ENCODE measurements around the gene TRAPPC3.

The TRAPPC3 gene

DNA sequence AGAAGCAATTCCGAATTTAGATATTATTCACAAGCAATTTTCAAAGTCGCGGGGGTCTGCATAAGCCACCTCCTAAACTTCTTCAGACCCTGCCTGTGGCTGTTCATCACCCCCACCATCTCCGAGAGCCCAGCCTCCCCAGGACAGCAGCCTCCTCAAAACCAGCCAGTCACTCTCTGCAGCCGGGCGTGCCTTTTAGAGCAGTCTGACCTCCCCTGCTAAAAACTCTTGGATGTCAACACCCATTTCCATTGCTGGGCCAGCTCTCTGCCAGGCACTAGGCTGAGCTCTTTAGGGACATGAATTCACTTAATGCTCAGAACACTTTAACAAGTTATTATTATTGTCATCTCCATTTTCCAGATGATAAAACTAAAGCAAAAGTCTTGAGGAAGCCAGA is 48.9 kb downstream of the TRAPPC3 start:
- no peak for DNase-seq (ENCODE audit: low read depth, low spot score)

DNA sequence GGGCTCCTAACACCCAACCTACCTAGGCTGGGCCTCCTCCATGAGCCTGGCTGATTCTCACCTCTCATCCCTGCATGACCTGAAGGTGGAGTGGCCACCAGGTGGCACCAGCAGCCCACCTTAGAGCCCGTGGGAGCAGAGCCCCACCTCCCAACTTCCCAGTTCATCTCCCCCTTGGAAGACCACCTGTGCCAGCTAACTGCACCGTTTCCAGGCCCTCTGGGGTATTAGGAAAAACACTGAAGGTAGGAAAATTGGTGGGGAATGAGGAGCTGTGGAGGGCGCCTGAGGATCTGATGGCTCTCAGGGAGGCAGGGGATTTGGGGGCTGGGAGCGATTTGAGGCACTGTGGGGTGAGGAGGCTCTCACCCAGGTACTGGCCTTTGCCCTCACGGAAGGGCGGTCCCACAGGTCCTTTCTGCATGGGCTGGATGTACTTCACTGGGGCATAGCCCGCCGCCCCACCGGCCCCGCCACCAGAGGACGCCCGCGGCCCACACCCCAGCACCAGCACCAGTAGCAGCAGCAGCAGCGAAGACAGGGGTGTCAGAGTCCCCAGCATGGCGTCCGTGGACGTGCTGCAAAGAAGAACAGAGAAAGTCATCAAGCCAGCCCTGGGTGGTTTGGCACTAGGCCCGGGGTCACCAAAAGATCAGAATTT is 49.5 kb downstream of the TRAPPC3 start:
- DNase-seq (ENCODE audit: low read depth, low spot score) = no peak

DNA sequence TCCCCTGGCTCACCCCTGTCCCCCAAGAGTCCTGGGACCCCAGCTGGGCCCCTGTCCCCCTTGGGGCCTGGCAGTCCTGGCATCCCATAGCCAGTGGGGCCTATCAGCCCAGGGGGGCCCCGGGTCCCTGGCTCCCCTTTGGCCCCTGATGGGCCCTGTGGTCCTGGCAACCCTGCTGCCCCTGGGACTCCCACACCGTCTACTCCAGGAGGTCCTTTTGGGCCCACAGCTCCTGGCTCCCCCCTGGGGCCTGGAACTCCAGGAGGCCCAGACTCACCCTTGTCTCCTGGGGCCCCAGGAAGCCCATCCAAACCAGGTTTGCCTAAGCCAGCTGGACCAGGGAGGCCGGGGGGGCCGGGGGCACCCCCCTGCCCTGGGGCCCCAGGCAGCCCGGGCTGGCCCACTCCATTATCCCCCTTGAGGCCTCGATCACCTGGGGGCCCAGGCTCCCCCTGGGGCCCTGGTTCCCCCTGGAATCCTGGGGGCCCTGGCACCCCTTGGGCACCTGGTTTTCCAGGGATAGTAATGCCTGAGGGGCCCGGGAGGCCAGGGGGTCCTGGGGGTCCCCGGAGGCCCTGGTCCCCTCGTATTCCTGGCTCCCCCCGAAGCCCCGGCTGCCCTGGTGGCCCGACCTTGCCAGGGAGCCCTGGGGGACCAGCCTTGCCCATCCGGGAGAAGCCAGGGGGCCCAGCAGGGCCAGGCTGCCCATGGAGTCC is 50.5 kb downstream of the TRAPPC3 start:
- DNase-seq (ENCODE audit: low read depth, low spot score) = no peak

DNA sequence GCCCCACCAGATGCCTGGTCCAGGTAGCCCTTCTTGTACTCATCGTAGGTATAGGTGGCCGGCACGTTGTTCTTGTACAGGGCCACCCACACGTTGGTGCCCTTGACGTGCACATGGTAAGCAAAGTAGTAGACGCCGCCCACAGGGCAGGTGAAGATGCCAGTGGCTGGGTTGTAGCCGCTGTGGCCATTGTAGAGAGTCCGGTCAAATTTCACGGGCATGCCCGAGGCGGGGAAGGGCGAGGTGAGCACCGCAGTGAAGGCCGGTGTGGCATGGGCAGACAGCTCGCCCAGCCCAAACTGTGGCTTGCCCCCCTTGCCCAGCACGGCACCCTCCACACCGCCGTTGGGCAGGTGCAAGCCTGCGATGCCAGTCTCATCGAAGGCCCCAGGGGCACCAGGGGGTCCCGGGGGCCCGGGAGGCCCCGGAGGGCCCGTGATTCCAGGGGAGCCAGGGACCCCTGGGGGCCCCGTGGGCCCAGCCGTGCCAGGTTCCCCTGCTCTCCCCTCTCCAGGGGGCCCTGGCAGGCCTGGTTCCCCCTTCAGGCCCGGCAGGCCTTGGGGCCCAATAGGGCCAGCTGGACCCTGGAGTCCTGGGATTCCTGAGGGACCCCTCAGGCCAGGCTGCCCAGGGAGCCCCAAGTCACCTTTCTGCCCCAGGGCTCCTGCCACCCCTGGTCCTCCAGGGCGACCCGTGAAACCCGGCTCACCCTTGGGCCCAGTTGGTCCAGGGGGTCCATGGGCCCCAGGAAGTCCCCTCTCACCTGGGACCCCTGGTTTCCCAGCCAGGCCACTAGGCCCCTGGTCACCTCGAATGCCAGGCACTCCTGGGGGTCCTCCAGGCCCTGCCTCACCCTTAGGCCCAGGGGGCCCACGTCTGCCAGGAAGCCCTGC is 51.3 kb downstream of the TRAPPC3 start:
- no peak for DNase-seq (ENCODE audit: low read depth, low spot score)

DNA sequence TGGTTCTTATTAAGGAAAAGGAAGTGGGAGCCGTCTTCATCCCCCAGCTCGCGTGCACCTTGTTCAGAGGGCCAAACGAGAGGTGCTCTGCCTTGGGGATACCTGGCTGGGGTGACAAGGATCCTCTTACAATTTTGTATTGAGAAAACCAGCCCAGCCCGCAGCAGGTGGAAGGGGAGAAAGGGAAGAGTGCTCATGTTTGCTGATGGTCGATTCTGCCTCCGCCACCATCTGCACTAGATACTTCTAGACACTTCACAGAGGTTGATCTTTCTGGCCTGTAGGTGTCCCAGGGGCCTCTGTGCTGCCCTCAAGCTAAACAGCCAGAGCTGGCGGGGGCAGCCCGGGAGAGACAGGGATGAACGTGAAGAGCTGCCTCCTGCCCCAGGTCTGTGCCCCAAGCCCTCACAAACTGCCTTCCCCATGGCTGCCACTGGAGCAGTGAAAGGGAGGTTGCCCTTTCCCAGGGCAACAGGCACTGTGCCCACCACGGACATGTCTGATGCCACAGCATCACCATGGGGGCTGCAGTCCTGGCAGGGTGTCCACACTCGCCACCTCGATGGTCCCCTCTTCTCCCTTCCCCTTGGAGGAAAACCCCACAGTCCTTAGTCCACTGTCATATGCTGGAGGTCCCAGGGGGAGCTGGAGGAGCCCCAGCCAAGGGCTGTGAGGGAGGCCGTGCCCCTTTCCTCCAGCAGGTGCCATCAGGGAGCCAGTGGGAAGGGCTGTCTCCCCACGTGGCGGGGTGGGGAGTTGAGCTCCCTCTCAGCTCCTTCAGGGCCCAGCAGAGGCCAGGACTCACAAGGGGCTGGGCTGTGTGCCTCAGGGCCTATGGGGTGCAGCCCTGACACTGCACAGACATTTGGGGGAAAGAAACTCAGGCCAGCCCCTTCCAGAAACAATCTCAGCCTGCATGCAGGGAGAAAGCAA is 52.5 kb downstream of the TRAPPC3 start:
- no peak for DNase-seq (ENCODE audit: low read depth, low spot score)

DNA sequence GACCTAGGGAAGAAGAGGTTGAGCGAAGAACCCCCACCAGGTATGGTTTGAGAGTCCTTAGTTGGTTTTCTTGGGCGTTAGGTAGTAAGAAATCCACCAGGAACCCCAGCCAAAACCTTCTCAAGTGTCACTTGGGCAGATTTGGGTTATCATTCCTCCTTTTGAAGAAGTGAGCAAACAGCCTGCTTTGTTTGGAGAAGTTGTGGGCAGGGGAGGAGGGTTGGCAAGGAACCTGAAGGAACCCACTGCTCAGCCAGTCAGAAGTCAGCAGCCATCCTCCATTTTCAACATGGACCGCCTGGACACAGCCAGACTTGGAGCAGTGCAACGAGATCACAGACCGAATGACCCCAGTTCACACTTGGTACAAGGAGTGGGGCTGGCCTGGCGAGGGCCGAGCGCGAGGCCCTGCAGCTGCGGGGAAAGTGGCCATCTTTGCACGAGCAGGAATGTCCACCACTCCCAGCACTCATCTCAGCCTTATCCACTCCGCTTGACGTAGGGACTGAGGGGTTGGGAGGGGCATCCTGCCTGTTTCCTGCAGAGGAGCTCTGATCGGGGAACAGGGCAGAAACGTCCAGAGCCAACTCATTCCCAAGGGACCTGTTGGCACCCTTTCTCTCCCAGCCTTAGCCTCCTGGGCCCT is 53.4 kb downstream of the TRAPPC3 start:
- no peak for DNase-seq (ENCODE audit: low read depth, low spot score)

DNA sequence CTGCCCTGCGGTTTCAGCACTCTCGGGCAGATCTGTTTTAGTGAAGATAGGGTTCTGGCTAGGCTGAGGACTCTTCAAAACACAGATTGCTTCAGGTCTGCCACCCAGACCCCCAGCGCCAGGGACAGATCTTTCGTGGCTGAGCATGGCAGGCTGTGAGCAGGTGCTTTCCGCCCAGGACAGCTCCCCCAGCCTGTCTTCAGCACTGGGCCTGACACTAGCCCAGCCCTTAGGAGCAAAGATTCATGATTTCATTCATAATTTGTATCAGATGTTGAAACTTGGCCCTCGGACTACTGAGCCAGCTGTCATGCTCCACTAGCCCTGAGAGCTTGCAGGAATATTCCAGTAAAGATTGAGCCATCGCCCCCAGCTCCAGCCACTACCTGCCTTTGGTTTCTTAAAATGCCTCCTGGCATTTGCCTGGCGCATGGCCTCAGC is 54.6 kb downstream of the TRAPPC3 start:
- no peak for DNase-seq (ENCODE audit: low read depth, low spot score)

DNA sequence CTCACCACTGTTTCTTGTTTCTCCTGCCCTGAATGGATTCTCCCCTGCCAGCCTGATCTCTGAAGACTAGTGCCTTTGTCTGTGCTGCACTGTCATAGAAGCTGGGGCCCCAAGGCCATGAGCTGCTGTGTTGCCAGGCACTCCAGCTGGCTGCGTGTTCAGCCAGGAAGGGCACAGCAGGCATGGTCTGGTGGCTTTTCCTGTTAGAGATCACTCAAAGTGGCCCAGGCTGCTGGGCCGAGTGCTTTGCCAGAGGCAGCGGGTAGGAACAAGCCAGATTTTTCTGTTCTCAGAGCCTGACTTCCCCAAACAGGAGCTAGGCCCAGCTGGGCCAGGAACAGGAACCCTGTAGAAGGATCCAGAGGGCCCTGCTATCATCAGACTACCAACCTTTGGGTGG is 55.4 kb downstream of the TRAPPC3 start:
- DNase-seq (ENCODE audit: low read depth, low spot score) = no peak

DNA sequence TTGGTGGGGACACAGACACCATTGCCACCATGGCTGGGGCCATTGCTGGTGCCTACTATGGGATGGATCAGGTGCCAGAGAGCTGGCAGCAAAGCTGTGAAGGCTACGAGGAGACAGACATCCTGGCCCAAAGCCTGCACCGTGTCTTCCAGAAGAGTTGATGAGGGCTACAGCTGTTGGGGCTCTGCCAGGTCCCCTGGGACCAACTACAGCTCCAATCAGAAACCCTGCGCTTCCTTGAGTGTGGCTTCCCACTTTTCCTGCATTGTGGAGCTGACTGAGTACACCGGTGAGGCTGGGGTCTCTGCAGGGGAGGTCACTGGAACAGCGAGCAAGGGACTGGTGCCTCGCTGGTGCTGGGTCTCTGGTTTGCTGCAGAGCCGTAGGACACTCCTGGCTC is 56.1 kb downstream of the TRAPPC3 start:
- DNase-seq (ENCODE audit: low read depth, low spot score) = no peak

DNA sequence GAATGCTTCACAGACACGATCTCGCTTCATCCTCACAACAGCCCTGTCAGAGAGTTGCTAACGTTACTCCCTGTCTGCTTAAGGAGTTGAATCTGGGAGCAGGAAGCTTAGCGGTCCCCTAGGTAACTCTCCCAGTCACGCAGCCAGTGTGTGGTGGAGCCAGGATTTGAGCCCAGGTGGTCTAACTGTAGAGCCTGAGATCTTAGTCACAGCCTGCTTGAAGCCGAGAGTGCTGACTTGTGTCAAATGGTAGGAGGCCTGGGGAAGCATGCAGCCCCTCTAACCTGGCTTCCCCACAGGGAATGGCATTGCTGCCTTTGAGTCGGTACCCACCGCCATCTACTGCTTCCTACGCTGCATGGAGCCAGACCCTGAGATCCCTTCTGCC is 56.5 kb downstream of the TRAPPC3 start:
- DNase-seq (ENCODE audit: low read depth, low spot score) = no peak

DNA sequence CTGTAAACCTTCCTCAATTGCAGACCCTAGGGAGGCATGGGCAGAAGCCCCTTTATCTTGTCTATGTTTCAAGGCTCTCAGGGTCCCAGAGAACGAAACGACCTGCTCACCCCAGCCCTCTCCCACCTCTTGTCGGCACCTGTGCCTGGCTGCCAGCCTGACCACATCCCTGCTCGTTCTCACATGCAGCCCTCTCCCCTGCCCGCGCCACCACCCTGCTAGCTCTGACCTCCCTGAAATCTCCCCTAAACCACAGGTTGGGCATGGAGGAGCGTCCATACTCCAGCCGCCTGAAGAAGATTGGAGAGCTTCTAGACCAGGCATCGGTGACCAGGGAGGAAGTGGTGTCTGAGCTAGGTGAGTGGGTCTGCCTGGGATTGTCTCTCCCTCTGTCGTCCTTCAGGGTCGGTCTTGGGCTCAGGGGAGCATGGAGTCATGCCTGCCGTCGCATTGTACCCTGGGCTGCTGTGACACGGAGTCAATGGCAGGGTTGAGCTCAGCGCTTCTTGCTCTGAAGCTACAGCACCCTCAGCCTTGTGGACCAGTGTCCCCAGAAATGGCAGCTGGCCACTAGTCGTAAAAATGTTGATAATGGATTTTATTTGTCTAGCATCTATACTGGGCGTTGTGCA is 57.0 kb downstream of the TRAPPC3 start:
- no peak for DNase-seq (ENCODE audit: low read depth, low spot score)

DNA sequence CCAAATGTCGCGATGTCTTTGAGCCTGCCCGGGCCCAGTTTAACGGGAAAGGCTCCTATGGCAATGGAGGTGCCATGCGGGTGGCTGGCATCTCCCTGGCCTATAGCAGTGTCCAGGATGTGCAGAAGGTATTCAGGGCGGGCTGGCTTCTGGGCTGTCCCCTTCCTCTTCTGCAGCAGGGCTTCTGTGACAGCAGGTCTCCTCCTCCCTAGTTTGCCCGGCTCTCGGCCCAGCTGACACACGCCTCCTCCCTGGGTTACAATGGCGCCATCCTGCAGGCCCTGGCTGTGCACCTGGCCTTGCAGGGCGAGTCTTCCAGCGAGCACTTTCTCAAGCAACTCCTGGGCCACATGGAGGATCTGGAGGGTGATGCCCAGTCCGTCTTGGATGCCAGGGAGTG is 57.6 kb downstream of the TRAPPC3 start:
- DNase-seq (ENCODE audit: low read depth, low spot score) = no peak

DNA sequence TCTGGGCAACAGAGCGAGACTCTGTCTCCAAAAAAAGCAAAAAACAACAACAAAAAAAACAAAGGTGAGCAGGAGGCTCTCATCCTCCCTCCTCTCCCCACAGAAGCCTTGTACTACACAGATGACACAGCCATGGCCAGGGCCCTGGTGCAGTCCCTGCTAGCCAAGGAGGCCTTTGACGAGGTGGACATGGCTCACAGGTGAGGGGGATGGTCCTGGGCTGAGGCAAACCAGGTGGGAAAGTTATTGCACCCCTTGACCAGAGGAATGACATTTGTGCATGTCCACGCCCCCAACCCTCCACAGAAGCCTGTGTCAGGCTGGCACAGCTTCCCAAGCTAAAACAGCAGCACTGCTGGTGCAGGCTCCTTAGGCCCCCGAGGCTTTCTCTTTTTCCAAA is 58.1 kb downstream of the TRAPPC3 start:
- DNase-seq (ENCODE audit: low read depth, low spot score) = no peak

DNA sequence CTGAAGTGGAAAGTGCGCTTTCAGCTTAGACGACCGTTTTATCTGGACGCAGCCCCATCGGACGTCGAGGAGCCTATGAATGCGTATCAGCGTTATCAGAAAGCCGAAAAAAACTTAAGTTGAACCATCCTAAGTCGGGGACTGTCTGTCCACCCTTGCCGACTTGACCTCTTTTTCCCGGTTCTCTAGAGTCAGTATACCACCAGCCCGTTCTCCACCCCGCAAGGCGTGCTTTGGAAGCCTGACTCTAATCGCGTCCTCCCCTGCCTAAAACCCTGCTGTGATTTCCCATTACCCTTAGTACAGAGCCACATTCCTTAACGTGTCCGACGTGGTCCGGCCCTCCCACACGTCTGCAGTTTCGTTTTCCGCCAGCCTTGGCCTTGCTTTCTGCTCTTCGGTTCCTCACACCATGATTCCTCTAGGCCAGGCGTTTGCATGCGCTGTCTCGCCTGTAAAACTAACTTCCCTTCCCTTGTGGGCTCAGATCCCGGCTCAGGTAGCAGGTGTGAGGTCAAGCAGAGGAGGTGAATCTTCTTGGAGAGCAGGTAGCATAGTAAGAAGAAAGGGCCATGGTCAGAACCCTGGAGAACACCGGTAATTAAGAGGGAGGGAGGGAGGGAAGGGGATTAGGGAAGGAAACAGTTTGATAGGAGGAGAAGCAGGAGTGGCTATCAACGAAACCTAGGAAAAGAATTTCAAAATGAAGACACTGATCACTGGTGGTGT is 59.7 kb downstream of the TRAPPC3 start:
- no peak for DNase-seq (ENCODE audit: low read depth, low spot score)

DNA sequence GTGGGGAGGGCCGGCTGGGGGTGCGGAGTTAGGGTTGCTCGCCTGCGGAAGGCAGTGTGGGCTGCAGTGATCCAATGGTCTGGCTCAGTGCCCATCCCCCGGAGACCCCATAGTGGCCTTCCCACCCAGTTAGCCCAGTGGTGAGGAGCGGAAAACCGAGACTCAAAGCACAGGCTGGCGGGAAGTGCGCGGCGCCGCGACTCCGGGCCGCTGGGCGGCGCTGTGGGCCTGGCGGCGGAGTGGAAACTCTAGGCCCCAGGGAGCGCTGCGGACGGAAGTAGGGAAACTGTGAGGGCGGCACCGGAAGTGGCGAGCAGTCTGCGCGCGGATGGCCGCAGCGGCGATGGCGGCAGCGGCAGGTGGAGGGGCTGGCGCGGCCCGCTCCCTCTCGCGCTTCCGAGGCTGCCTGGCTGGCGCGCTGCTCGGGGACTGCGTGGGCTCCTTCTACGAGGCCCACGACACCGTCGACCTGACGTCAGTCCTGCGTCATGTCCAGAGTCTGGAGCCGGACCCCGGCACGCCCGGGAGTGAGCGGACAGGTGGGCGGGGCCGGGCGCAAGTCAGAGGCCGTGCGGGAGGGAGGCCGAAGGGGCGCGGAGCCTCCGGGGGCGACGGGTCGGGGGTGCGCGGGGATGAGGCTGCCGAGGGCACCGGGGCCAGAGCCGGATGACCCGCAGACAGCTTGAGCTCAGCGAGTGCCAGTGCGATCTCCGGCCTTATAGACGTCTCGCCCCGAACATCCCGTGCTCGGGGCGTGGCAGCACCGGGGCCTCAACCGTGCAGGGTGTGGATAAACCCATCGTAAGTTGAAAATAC is 60.5 kb downstream of the TRAPPC3 start, which contains the start of gene ADPRS:
Gene ADPRS (plus strand): TSS at position 316 of the 816 bp plus-strand sequence. CDS start 13 bp downstream, at position 329.
- peak; percentile 40 for DNase-seq (ENCODE audit: low read depth, low spot score)

DNA sequence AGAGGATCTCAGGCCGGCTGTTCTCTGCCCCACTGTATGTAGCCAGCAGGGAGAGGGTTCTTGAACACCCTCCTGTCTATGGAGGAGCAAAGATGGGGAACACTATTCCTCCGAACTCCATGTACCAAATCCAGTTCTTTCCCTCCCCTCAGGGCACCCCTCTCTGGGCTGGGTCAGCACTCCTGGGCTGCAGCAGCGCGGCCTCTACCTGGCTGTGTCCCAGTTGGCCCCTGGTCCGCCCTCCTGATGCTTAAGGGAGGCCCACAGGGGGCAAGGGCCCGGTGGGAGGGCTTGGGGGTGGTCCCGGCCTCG is 61.1 kb downstream of the TRAPPC3 start:
- DNase-seq (ENCODE audit: low read depth, low spot score) = no peak

DNA sequence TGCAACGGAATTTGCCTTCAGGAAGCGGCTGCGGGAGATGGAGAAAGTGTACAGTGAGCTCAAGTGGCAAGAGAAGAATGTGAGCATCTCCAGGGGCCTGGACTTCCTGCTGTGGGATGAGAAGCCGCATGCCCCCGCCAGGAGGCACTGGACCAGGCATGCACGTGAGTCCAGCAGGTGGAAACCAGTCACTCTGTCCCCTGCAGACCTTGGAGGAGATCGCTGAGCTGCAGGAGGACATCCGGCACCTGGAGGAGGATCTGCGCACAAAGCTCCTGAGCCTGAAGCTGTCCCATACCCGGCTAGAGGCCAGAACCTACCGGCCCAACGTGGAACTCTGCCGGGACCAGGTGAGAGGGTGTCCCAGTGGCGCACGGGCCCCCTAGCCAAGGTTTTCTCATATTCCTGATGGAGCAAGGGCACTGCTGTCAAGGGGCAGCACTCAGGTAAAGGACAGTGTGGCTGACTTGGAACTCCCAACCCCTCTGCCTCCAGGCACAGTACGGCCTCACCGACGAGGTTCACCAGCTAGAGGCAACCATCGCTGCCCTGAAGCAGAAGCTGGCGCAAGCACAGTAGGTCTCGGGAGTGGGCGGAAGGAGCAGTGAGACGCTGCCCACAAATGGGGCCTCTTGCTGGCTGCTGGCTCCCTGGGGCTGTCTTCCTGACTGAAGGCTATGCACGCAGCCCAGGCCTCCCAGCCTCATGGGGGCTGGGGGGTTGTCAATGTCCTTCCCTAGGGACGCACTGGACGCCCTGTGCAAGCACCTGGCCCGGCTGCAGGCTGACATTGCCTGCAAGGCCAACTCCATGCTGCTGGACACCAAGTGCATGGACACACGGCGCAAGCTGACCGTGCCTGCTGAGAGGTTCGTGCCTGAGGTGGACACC is 61.8 kb downstream of the TRAPPC3 start:
- no peak for DNase-seq (ENCODE audit: low read depth, low spot score)
